Suppressor macrophage treated with lipopolysaccharide for 1 hour (primary cell): ENCODE measurements around the gene UQCRH.
"Not testable (repeated sequence)": the region's sequence is repeated elsewhere in the genome, so short reads cannot be mapped to it uniquely, and the experiment has no call there.

ENCODE experiments used
- DNase-seq, 3 donors: peaks; one replicate each; pipeline ENCODE4 v3.0.0-alpha.2; 2020 to 2022

The UQCRH gene

GRCh38 chr1:46300673-46301405 lies 2.7 kb upstream of the UQCRH start:
- peak in 1 of 3 donors; percentile 13 for DNase-seq

DNA sequence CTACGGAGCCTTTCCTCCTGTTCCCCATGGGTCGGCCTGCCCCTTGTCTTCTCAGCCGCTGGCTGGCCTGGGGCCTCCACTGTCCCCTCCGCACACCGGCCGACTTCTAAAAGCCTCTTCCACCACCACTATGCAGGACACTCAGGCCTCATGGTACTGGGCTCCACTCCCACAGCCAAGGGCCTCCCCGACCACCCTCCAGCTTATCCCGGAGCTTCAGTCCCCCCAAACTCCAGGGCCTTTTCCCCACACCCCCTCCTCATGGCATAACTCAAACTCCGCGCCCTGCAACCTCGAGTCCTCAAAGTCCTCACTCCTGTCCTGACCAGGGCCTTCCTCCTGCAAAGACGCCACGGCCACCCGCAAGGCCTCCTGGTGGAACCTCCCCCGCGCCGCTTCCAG lies 2.1 kb upstream of the UQCRH start:
- peak in 1 of 3 donors; percentile 34 for DNase-seq

DNA sequence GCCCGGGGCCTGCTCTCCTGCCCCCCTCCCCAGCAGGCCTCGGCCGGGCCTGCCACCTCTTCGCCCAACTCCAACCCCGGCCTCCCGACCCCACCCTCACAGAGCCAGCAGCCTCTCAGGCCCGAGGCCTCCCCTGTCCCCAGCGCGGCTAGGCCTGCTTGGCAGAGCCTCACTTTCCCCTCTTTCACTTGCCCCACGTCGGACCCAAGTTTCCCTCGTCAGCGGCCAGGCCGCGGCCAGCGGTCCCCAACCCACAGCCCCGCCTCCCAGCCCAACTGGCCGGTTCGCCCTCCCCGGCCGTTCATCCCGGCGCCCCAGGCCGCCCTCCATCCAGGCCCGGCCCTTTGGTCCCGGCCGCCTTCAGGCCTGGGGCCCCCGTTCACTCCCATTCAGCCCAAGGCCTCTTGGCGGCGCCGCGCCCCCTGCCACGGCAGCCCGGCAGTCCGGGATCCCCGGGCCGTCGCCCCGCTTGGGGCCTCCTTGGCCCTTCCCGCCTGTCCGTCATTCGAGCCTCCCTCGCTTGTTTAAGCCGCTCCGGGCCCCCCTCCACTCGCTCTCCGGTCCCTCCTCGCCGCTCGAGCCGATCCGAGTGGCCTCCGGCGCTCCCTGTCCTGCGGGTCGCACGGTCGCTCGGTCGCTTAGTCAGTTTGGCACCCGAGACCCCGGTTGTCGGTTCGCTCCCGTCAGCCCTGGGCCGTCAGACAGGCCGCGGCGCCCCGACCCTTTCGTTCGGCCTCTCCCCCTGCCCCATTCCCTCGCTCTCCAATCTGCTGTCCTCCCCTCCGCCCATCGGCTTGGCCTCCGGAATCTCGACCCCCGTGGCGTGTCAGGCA lies 1.5 kb upstream of the UQCRH start:
- peak; percentile 73 to 88 (median 74) for DNase-seq

- peak; percentile 30 to 66 (median 42) for DNase-seq
These were observed 859 bp upstream of the UQCRH start for GRCh38 chr1:46302641-46303037.

GRCh38 chr1:46303872-46304326 lies 401 bp downstream of the UQCRH start:
- peak in 2 of 3 donors; percentile 10 to 25 for DNase-seq

- DNase-seq = no peak
These were observed 2.6 kb downstream of the UQCRH start for GRCh38 chr1:46306159-46306530.

GRCh38 chr1:46309401-46310159 lies 6.1 kb downstream of the UQCRH start:
- no peak for DNase-seq

GRCh38 chr1:46310321-46310720 lies 6.8 kb downstream of the UQCRH start:
- DNase-seq = no peak

DNA sequence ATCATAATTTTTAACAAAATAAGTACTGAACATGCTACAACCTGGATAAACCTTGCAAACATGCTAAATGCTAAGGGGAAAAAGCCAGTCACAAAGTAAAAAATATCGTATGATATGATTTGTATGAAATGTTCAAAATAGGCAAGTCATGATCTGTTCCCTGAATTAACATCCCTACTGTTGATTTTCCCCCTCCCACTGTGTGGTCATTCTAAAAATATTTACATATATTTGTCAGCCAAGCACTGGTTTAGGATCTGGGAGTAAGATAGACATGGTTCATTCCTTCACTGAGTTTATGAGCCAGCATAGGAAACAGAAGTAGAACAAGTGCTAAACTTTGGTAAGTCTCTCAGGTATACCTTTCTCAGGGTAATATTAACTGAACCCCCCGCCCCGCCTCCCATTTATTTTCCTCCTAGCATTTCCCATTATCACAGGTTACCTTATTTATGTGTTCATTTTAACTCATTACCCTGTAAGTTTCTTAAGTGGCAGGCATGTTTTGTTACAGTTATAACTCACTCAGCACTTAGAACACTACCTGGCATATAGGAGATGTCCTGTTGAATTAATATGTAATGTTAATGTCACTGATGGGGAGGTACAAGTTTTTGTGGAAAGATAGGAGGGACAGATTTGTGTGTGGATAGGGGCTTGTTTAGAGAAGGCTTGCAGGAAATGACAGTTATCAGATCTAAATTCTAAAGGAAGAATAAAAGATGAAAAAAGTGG lies 12.3 kb downstream of the UQCRH start:
- no peak for DNase-seq

- DNase-seq = no peak
These were observed 13.8 kb downstream of the UQCRH start for GRCh38 chr1:46317323-46317722.

DNA sequence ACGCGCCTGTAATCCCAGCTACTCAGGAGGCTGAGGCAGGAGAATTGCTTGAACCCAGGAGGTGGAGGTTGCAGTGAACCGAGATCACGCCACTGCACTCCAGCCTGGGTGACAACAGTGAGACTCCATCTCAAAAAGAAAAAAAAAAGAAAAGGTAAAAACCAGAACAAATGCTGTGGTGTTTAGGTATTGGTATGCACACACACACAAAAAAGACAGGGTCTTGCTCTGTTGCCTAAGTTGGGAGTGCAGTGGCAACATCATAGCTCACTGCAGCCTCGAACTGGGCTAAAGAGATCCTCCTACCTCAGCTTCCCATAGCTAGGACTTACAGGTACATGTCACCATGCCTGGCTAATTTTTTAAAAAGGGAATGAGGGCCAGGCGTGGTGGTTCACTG lies 15.8 kb downstream of the UQCRH start:
- not testable (repeated sequence) for DNase-seq

GRCh38 chr1:46319960-46320914 lies 16.7 kb downstream of the UQCRH start:
- DNase-seq = not testable (repeated sequence)

- not testable (repeated sequence) for DNase-seq
These were observed 18.7 kb downstream of the UQCRH start for GRCh38 chr1:46322191-46322590.

DNA sequence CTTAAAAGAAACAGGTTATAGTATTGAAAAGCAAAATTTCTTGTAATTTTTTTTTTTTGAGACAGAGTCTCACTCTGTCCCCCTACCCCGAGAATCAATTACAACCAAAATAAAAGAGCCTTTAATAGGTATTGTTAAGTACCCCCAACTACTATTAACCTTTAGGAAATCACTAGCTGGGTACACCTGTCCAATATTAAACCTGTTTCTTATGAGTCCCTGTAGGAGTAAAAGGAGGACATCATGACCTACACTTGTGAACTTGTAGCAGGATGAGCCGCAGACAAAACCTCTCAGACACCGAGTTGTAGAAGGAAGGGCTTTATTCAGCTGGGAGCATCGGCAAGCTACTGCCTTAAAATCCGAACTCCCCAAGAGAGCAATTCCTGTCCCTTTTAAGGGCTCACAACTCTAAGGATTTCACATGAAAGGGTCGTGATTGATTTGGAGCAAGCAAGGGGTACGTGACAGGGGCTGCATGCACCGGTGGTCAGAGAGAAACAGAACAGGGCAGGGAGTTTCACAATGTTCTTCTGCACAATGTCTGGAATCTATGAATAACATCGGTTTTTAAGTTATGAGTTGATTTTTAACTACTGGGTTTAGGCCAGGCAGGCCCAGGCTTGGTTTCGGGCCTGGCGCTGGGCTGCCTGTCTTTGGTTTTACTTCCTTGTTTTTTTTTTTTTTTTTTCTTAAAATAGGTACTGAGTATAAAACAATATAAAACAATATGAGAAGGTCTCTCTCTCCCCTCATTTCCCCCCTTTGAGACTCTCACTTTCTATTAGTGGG lies 22.0 kb downstream of the UQCRH start:
- not testable (repeated sequence) for DNase-seq

DNA sequence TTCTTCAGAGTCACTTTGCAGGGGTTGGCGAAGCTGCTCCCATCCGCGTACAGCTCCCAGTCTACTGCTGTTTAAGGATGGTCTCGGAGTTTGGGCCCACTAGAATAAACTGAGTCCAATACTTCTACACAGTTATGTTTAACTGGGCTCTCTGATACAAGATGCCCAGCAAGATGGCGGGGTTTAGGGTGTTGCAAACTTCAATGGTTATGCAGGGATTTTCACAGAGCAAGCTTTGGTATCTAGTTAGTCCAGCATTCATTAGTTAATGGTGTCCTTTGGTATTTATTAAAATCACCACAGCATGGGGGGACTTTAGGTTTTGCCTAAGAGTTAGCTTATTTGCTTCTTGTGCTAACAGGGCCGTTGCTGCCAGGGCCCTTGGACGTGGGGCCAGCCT lies 24.7 kb downstream of the UQCRH start:
- not testable (repeated sequence) for DNase-seq

- DNase-seq = not testable (repeated sequence)
These were observed 26.3 kb downstream of the UQCRH start for GRCh38 chr1:46329807-46330206.

GRCh38 chr1:46330381-46330780 lies 26.9 kb downstream of the UQCRH start:
- not testable (repeated sequence) for DNase-seq

DNA sequence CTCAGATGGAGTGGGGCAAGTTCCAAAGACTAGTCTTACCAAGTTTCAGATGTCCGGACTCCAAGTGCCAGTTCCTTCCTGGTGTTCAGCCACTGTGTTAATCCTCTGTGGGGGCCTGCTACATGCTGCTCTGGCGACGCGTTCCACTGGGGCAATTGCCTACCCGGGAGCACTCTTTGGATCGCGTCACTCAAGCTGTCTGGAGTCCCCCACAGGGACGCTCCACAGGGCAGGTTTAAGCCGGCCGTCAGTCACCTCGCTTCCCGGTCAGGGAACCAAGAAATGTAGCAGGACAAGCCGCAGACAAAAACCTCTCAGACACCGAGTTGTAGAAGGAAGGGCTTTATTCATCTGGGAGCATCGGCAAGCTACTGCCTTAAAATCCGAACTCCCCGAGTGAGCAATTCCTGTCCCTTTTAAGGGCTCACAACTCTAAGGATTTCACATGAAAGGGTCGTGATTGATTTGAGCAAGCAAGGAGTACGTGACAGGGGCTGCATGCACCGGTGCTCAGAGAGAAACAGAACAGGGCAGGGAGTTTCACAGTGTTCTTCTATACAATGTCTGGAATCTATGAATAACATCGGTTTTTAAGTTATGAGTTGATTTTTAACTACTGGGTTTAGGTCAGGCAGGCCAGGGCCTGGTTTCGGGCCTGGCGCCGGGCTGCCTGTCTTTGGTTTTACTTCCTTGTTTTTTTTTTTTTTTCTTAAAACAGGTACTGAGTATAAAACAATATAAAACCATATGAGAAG lies 28.5 kb downstream of the UQCRH start:
- not testable (repeated sequence) for DNase-seq

DNA sequence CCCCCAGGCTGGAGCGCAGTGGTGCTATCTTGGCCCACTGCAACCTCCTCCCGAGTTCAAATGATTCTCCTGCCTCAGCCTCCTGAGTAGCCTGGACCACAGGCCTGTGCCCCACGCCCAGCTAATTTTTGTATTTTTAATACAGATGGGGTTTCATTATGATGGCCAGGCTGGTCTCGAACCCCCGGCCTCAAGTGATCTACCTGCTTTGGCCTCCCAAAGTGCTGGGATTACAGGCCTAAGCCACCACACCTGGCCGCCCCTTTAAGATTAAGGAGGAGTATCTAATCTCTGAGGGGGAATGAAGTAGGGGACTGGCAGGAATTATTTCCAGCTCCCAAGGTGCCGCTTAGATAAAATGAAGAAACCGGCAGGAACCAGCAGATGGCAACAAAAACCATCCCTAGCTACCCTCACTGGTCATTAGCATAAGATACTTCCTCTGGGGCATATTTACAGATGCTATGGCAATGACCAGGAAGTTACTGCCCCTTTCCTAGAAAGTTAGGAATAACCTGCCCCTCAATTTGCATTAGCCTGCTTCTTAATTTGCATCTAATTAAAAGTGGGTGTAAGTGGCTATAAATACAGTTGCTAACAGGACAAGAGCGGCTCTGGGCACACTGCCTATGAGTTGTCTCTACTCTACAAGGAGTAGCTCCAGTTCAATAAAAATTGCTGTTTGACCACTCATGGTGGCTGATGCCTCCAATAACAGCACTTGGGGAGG lies 30.0 kb downstream of the UQCRH start:
- DNase-seq = peak; percentile 74 to 83 (median 82)
